ENCODE results near the gene FBXO9. TPM values are rescaled to one million over a fixed set of nuclear protein-coding genes. Genes with fewer than 3 reads are reported as not detected.

The FBXO9 gene
- total RNA-seq, 2 experiments from 2014 or later = 54.8 to 56.8 TPM

GRCh38 chr6:53119772-53120409 is 54.7 kb downstream of the FBXO9 start:
- ATAC-seq = no peak
- H3K4me3 Mint-ChIP-seq = no peak overlapping the region
- H3K4me1 Mint-ChIP-seq (ENCODE audit: low read depth) = no peaks in the 10 kb centered on the region
- POLR2A ChIA-PET = no interaction called here
- DNase-seq = no peak
- H3K9me3 Mint-ChIP-seq (ENCODE audit: insufficient read depth) = no peaks in the 10 kb centered on the region
- H3K27me3 Mint-ChIP-seq (ENCODE audit: low read depth) = peaks cover 11% of the 10 kb centered on the region
- CTCF ChIA-PET = interaction anchor here (1.0 to 1.3 kb wide), 2 partner anchors 365 to 608 kb away, joined by 4 read pairs; no protein-coding TSS in a partner anchor
- H3K27ac Mint-ChIP-seq = no peak overlapping the region
- no peaks in the 10 kb centered on the region for H3K36me3 Mint-ChIP-seq (ENCODE audit: low read depth)

GRCh38 chr6:53124131-53124800 is 59.1 kb downstream of the FBXO9 start:
- Mint-ChIP-seq H3K27ac (no peak overlapping the region), H3K9me3 (ENCODE audit: insufficient read depth) (no peaks in the 10 kb centered on the region), H3K4me1 (ENCODE audit: low read depth) (no peaks in the 10 kb centered on the region), H3K36me3 (ENCODE audit: low read depth) (no peaks in the 10 kb centered on the region), H3K27me3 (ENCODE audit: low read depth) (peaks cover 24% of the 10 kb centered on the region), H3K4me3 (no peak overlapping the region)
- CTCF ChIA-PET = interaction anchor here (1.5 kb wide), 1 partner anchor 28 kb away, joined by 3 read pairs; no protein-coding TSS in a partner anchor
- DNase-seq = no peak
- no peak for ATAC-seq
- POLR2A ChIA-PET = no interaction called here

- Mint-ChIP-seq H3K4me1 (ENCODE audit: low read depth) (no peaks in the 10 kb centered on the region), H3K36me3 (ENCODE audit: low read depth) (no peaks in the 10 kb centered on the region), H3K4me3 (no peak overlapping the region), H3K27ac (no peak overlapping the region), H3K9me3 (ENCODE audit: insufficient read depth) (no peaks in the 10 kb centered on the region), H3K27me3 (ENCODE audit: low read depth) (peaks cover 25% of the 10 kb centered on the region)
- ChIA-PET CTCF (interaction anchor here (1.3 to 1.5 kb wide), 2 partner anchors 13 to 27 kb away, joined by 3 to 4 read pairs; no protein-coding TSS in a partner anchor), POLR2A (no interaction called here)
- no peak for ATAC-seq
- DNase-seq = no peak
Measured at GRCh38 chr6:53125276-53125675, 60.1 kb downstream of the FBXO9 start.

GRCh38 chr6:53128842-53129241 is 63.6 kb downstream of the FBXO9 start:
- DNase-seq (no peak), ATAC-seq (no peak)
- Mint-ChIP-seq H3K36me3 (ENCODE audit: low read depth) (no peaks in the 10 kb centered on the region), H3K27me3 (ENCODE audit: low read depth) (peaks cover 20% of the 10 kb centered on the region), H3K4me1 (ENCODE audit: low read depth) (no peaks in the 10 kb centered on the region), H3K4me3 (no peak overlapping the region), H3K9me3 (ENCODE audit: insufficient read depth) (no peaks in the 10 kb centered on the region), H3K27ac (no peak overlapping the region)
- ChIA-PET CTCF (interaction anchor here (0.5 to 0.6 kb wide), 2 partner anchors 81 to 170 kb away, joined by 3 read pairs; no protein-coding TSS in a partner anchor), POLR2A (no interaction called here)

- Mint-ChIP-seq H3K27ac (no peak overlapping the region), H3K9me3 (ENCODE audit: insufficient read depth) (no peaks in the 10 kb centered on the region), H3K4me1 (ENCODE audit: low read depth) (no peaks in the 10 kb centered on the region), H3K27me3 (ENCODE audit: low read depth) (peaks cover 20% of the 10 kb centered on the region), H3K4me3 (no peak overlapping the region), H3K36me3 (ENCODE audit: low read depth) (no peaks in the 10 kb centered on the region)
- POLR2A ChIA-PET = no interaction called here
- ATAC-seq (no peak), DNase-seq (no peak)
- CTCF ChIA-PET = no interaction called here
Measured at GRCh38 chr6:53130569-53131290, 65.5 kb downstream of the FBXO9 start.

- Mint-ChIP-seq H3K4me1 (ENCODE audit: low read depth) (no peaks in the 10 kb centered on the region), H3K4me3 (no peak overlapping the region), H3K9me3 (ENCODE audit: insufficient read depth) (no peaks in the 10 kb centered on the region), H3K27me3 (ENCODE audit: low read depth) (peaks cover 6% of the 10 kb centered on the region), H3K27ac (no peak overlapping the region), H3K36me3 (ENCODE audit: low read depth) (no peaks in the 10 kb centered on the region)
- ATAC-seq (no peak), DNase-seq (no peak)
- ChIA-PET POLR2A (no interaction called here), CTCF (no interaction called here)
Measured at GRCh38 chr6:53133961-53134360, 68.8 kb downstream of the FBXO9 start.

- ChIA-PET POLR2A (no interaction called here), CTCF (no interaction called here)
- no peaks in the 10 kb centered on the region for H3K9me3 Mint-ChIP-seq (ENCODE audit: insufficient read depth)
- no peak overlapping the region for H3K27ac Mint-ChIP-seq
- H3K36me3 Mint-ChIP-seq (ENCODE audit: low read depth) = no peaks in the 10 kb centered on the region
- no peak overlapping the region for H3K4me3 Mint-ChIP-seq
- peaks cover 3% of the 10 kb centered on the region for H3K27me3 Mint-ChIP-seq (ENCODE audit: low read depth)
- H3K4me1 Mint-ChIP-seq (ENCODE audit: low read depth) = no peaks in the 10 kb centered on the region
- DNase-seq = no peak
- ATAC-seq = no peak
Measured at GRCh38 chr6:53134601-53135235, 69.5 kb downstream of the FBXO9 start.

GRCh38 chr6:53136000-53136609 is 70.9 kb downstream of the FBXO9 start:
- no peak overlapping the region for H3K4me3 Mint-ChIP-seq
- H3K27ac Mint-ChIP-seq = no peak overlapping the region
- peaks cover 6% of the 10 kb centered on the region for H3K27me3 Mint-ChIP-seq (ENCODE audit: low read depth)
- no peaks in the 10 kb centered on the region for H3K9me3 Mint-ChIP-seq (ENCODE audit: insufficient read depth)
- ATAC-seq (no peak), DNase-seq (no peak)
- H3K36me3 Mint-ChIP-seq (ENCODE audit: low read depth) = no peaks in the 10 kb centered on the region
- H3K4me1 Mint-ChIP-seq (ENCODE audit: low read depth) = no peaks in the 10 kb centered on the region
- POLR2A ChIA-PET = no interaction called here
- CTCF ChIA-PET = no interaction called here

- Mint-ChIP-seq H3K9me3 (ENCODE audit: insufficient read depth) (no peaks in the 10 kb centered on the region), H3K4me3 (no peak overlapping the region), H3K27me3 (ENCODE audit: low read depth) (peaks cover 9% of the 10 kb centered on the region), H3K4me1 (ENCODE audit: low read depth) (no peaks in the 10 kb centered on the region), H3K36me3 (ENCODE audit: low read depth) (no peaks in the 10 kb centered on the region), H3K27ac (no peak overlapping the region)
- no peak for ATAC-seq
- POLR2A ChIA-PET = no interaction called here
- no peak for DNase-seq
- CTCF ChIA-PET = interaction anchor here (1.3 kb wide), 1 partner anchor 12 kb away, joined by 3 read pairs; no protein-coding TSS in a partner anchor
Measured at GRCh38 chr6:53139841-53140413, 74.7 kb downstream of the FBXO9 start.

- DNase-seq = no peak
- Mint-ChIP-seq H3K4me3 (no peak overlapping the region), H3K27ac (no peak overlapping the region), H3K27me3 (ENCODE audit: low read depth) (peaks cover 7% of the 10 kb centered on the region), H3K36me3 (ENCODE audit: low read depth) (no peaks in the 10 kb centered on the region), H3K4me1 (ENCODE audit: low read depth) (no peaks in the 10 kb centered on the region), H3K9me3 (ENCODE audit: insufficient read depth) (no peaks in the 10 kb centered on the region)
- ATAC-seq = no peak
- ChIA-PET POLR2A (no interaction called here), CTCF (no interaction called here)
Measured at GRCh38 chr6:53142810-53143209, 77.6 kb downstream of the FBXO9 start.

- ATAC-seq (no peak), DNase-seq (no peak)
- Mint-ChIP-seq H3K9me3 (ENCODE audit: insufficient read depth) (no peaks in the 10 kb centered on the region), H3K27ac (no peak overlapping the region), H3K4me1 (ENCODE audit: low read depth) (no peaks in the 10 kb centered on the region), H3K27me3 (ENCODE audit: low read depth) (peaks cover 10% of the 10 kb centered on the region), H3K36me3 (ENCODE audit: low read depth) (no peaks in the 10 kb centered on the region), H3K4me3 (no peak overlapping the region)
- POLR2A ChIA-PET = no interaction called here
- CTCF ChIA-PET = no interaction called here
Measured at GRCh38 chr6:53143710-53144109, 78.5 kb downstream of the FBXO9 start.

All from activated CD8-positive, alpha-beta T cell treated with anti-CD3 and anti-CD28 coated beads, Interleukin-2, amount 10 ng/mL, durations not matched to agents 7 days and 5 days (primary cell).